ENCODE results near the gene FKRP. TPM values are rescaled to one million over a fixed set of nuclear protein-coding genes. Genes with fewer than 3 reads are reported as not detected.

Gene FKRP
- total RNA-seq, 2 experiments from 2014 or later, result 12.1 to 16.2 TPM

GRCh38 chr19:46713781-46714443 lies 31.9 kb upstream of the FKRP start:
- peak; percentile 42 for ATAC-seq
- POLR2A ChIA-PET, result interaction anchor here (0.5 to 0.9 kb wide), 6 partner anchors 17 to 1071 kb away, joined by 3 to 6 read pairs (median 4); partner anchors contain the start of gene CALM3

GRCh38 chr19:46714444-46715106 lies 31.3 kb upstream of the FKRP start:
- POLR2A ChIA-PET, result interaction anchor here (0.6 to 0.9 kb wide), 2 partner anchors 17 to 108 kb away, joined by 3 to 4 read pairs; no protein-coding TSS in a partner anchor
- ATAC-seq, result peak; percentile 40
- peaks cover 20% of the 10 kb centered on the region for H3K36me3 Mint-ChIP-seq (ENCODE audit: low read depth)
- peaks cover 38% of the 10 kb centered on the region for H3K4me1 Mint-ChIP-seq
- CTCF ChIA-PET, result interaction anchor here (0.8 to 4.0 kb wide), 12 partner anchors 10 to 185 kb away, joined by 3 to 21 read pairs (median 4); partner anchors contain the start of genes CALM3 and DACT3
- intact Hi-C loops (cut with DNase I, micrococcal nuclease), result loop anchor here (1.0 to 10.0 kb wide), 6 partner anchors 33 to 630 kb away; partner anchors contain the start of genes DHX34 (in 1 of the 2), FKRP (in 1 of the 2), STRN4 (in 1 of the 2) and TMEM160 (in 1 of the 2)
- no peaks in the 10 kb centered on the region for H3K9me3 Mint-ChIP-seq (ENCODE audit: low read depth)
- H3K4me3 Mint-ChIP-seq, result peak overlapping the region; percentile 94
- DNase-seq, result peak; percentile 78
- H3K27ac Mint-ChIP-seq, result peak overlapping the region; percentile 92
- H3K27me3 Mint-ChIP-seq, result no peaks in the 10 kb centered on the region

More at GRCh38 chr19:46713781-46714443, 31.9 kb upstream of the FKRP start:
- intact Hi-C loops (cut with DNase I, micrococcal nuclease), result loop anchor here (1.0 to 10.0 kb wide), 4 partner anchors 33 to 631 kb away; partner anchors contain the start of genes DHX34 (in 1 of the 2), FKRP (in 1 of the 2) and STRN4 (in 1 of the 2)
- H3K4me3 Mint-ChIP-seq, result peak overlapping the region; percentile 94
- CTCF ChIA-PET, result interaction anchor here (0.6 to 4.0 kb wide), 12 partner anchors 9 to 244 kb away, joined by 3 to 21 read pairs (median 4); partner anchors contain the start of gene DACT3
- no peaks in the 10 kb centered on the region for H3K9me3 Mint-ChIP-seq (ENCODE audit: low read depth)
- H3K27ac Mint-ChIP-seq, result peak overlapping the region; percentile 94
- H3K4me1 Mint-ChIP-seq, result peaks cover 32% of the 10 kb centered on the region
- peak; percentile 85 for DNase-seq
- peaks cover 20% of the 10 kb centered on the region for H3K36me3 Mint-ChIP-seq (ENCODE audit: low read depth)
- H3K27me3 Mint-ChIP-seq, result no peaks in the 10 kb centered on the region

- ATAC-seq (no peak), DNase-seq (peak; percentile 36)
- POLR2A ChIA-PET, result no interaction called here
- CTCF ChIA-PET, result interaction anchor here (0.8 to 4.0 kb wide), 6 partner anchors 11 to 186 kb away, joined by 3 to 21 read pairs (median 4); partner anchors contain the start of gene CALM3
- H3K9me3 Mint-ChIP-seq (ENCODE audit: low read depth), result no peaks in the 10 kb centered on the region
- intact Hi-C loops (cut with DNase I, micrococcal nuclease), result loop anchor here (2.0 to 10.0 kb wide), 4 partner anchors 71 to 629 kb away; partner anchors contain the start of genes DHX34 (in 1 of the 2), TMEM160 (in 1 of the 2) and ZC3H4 (in 1 of the 2)
- H3K4me1 Mint-ChIP-seq, result peaks cover 40% of the 10 kb centered on the region
- no peaks in the 10 kb centered on the region for H3K27me3 Mint-ChIP-seq
- peaks cover 19% of the 10 kb centered on the region for H3K36me3 Mint-ChIP-seq (ENCODE audit: low read depth)
- peak overlapping the region; percentile 94 for H3K4me3 Mint-ChIP-seq
- H3K27ac Mint-ChIP-seq, result peak overlapping the region; percentile 92
Measured at GRCh38 chr19:46715620-46715974, 30.3 kb upstream of the FKRP start.

- Mint-ChIP-seq H3K9me3 (ENCODE audit: low read depth) (no peaks in the 10 kb centered on the region), H3K4me1 (peaks cover 40% of the 10 kb centered on the region), H3K27ac (peak overlapping the region; percentile 95), H3K27me3 (no peaks in the 10 kb centered on the region), H3K36me3 (ENCODE audit: low read depth) (peaks cover 18% of the 10 kb centered on the region), H3K4me3 (peak overlapping the region; percentile 94)
- POLR2A ChIA-PET, result no interaction called here
- DNase-seq (peak; percentile 56), ATAC-seq (no peak)
- intact Hi-C loops (cut with DNase I, micrococcal nuclease), result loop anchor here (2.0 to 10.0 kb wide), 5 partner anchors 15 to 629 kb away; partner anchors contain the start of genes DHX34 (in 1 of the 2), TMEM160 (in 1 of the 2) and ZC3H4 (in 1 of the 2)
- CTCF ChIA-PET, result interaction anchor here (0.9 to 4.0 kb wide), 5 partner anchors 11 to 187 kb away, joined by 3 to 21 read pairs (median 4); no protein-coding TSS in a partner anchor
Measured at GRCh38 chr19:46715975-46716671, 29.7 kb upstream of the FKRP start.

GRCh38 chr19:46716672-46717033 lies 29.2 kb upstream of the FKRP start:
- Mint-ChIP-seq H3K27ac (peak overlapping the region; percentile 95), H3K4me3 (peak overlapping the region; percentile 94), H3K4me1 (peaks cover 40% of the 10 kb centered on the region), H3K9me3 (ENCODE audit: low read depth) (no peaks in the 10 kb centered on the region), H3K27me3 (no peaks in the 10 kb centered on the region), H3K36me3 (ENCODE audit: low read depth) (peaks cover 21% of the 10 kb centered on the region)
- ChIA-PET POLR2A (no interaction called here), CTCF (interaction anchor here (0.9 to 4.0 kb wide), 2 partner anchors 14 to 37 kb away, joined by 4 to 17 read pairs; no protein-coding TSS in a partner anchor)
- ATAC-seq (no peak), DNase-seq (no peak)
- intact Hi-C loops (cut with DNase I, micrococcal nuclease), result loop anchor here (1.0 to 10.0 kb wide), 10 partner anchors 14 to 628 kb away; partner anchors contain the start of genes CALM3 (in 1 of the 2), CCDC9 (in 1 of the 2), DACT3 (in 1 of the 2) and DHX34 (in 1 of the 2)

- Mint-ChIP-seq H3K36me3 (ENCODE audit: low read depth) (peaks cover 23% of the 10 kb centered on the region), H3K27me3 (no peaks in the 10 kb centered on the region), H3K4me3 (peak within 1 kb of the TSS; percentile 94), H3K4me1 (peaks cover 40% of the 10 kb centered on the region), H3K9me3 (ENCODE audit: low read depth) (no peaks in the 10 kb centered on the region), H3K27ac (peak within 1 kb of the TSS; percentile 95)
- CTCF ChIA-PET, result no interaction called here
- POLR2A ChIA-PET, result no interaction called here
- ATAC-seq (peak; percentile 66), DNase-seq (peak; percentile 95)
- intact Hi-C loops (cut with DNase I, micrococcal nuclease), result loop anchor here (1.0 to 10.0 kb wide), 10 partner anchors 14 to 628 kb away; partner anchors contain the start of genes CALM3 (in 1 of the 2), CCDC9 (in 1 of the 2), DACT3 (in 1 of the 2) and DHX34 (in 1 of the 2)
Measured at GRCh38 chr19:46717034-46717715, 28.7 kb upstream of the FKRP start, which contains the start of gene PRKD2. TSS of gene PRKD2 (minus strand) at chr19:46717114. CDS start at chr19:46716370, 744 bp downstream.

GRCh38 chr19:46717716-46718143 lies 28.1 kb upstream of the FKRP start:
- peak; percentile 54 for DNase-seq
- peak overlapping the region; percentile 95 for H3K27ac Mint-ChIP-seq
- intact Hi-C loops (cut with DNase I, micrococcal nuclease), result loop anchor here (1.0 to 10.0 kb wide), 10 partner anchors 13 to 627 kb away; partner anchors contain the start of genes CALM3 (in 1 of the 2), CCDC9 (in 1 of the 2), DACT3 (in 1 of the 2) and DHX34 (in 1 of the 2)

GRCh38 chr19:46718157-46718933 lies 27.5 kb upstream of the FKRP start:
- intact Hi-C loops (cut with DNase I, micrococcal nuclease), result loop anchor here in 1 of 2 experiments (5.0 to 10.0 kb wide), 3 partner anchors 329 to 626 kb away; partner anchors contain the start of genes DHX34, TMEM160 and ZC3H4
- POLR2A ChIA-PET, result no interaction called here

More at GRCh38 chr19:46717716-46718143, 28.1 kb upstream of the FKRP start:
- H3K4me3 Mint-ChIP-seq, result peak overlapping the region; percentile 94
- no peaks in the 10 kb centered on the region for H3K27me3 Mint-ChIP-seq
- no peaks in the 10 kb centered on the region for H3K9me3 Mint-ChIP-seq (ENCODE audit: low read depth)
- peaks cover 23% of the 10 kb centered on the region for H3K36me3 Mint-ChIP-seq (ENCODE audit: low read depth)
- ChIA-PET POLR2A (no interaction called here), CTCF (interaction anchor here (0.5 to 1.0 kb wide), 3 partner anchors 12 to 31 kb away, joined by 3 to 5 read pairs (median 4); no protein-coding TSS in a partner anchor)
- H3K4me1 Mint-ChIP-seq, result peaks cover 35% of the 10 kb centered on the region
- ATAC-seq, result peak; percentile 42

GRCh38 chr19:46718934-46719622 lies 26.8 kb upstream of the FKRP start:
- peaks cover 29% of the 10 kb centered on the region for H3K4me1 Mint-ChIP-seq
- peak overlapping the region; percentile 94 for H3K4me3 Mint-ChIP-seq
- H3K27ac Mint-ChIP-seq, result peak overlapping the region; percentile 95
- CTCF ChIA-PET, result no interaction called here
- H3K9me3 Mint-ChIP-seq (ENCODE audit: low read depth), result no peaks in the 10 kb centered on the region
- peaks cover 23% of the 10 kb centered on the region for H3K36me3 Mint-ChIP-seq (ENCODE audit: low read depth)
- DNase-seq, result no peak
- ATAC-seq, result no peak
- intact Hi-C loops (cut with DNase I, micrococcal nuclease), result loop anchor here in 1 of 2 experiments (5.0 to 10.0 kb wide), 3 partner anchors 328 to 626 kb away; partner anchors contain the start of genes DHX34, TMEM160 and ZC3H4
- POLR2A ChIA-PET, result interaction anchor here (0.7 kb wide), 1 partner anchor 10 kb away, joined by 3 read pairs; no protein-coding TSS in a partner anchor
- H3K27me3 Mint-ChIP-seq, result no peaks in the 10 kb centered on the region

More at GRCh38 chr19:46718157-46718933, 27.5 kb upstream of the FKRP start:
- Mint-ChIP-seq H3K4me1 (peaks cover 34% of the 10 kb centered on the region), H3K27me3 (no peaks in the 10 kb centered on the region), H3K4me3 (peak overlapping the region; percentile 94), H3K27ac (peak overlapping the region; percentile 95), H3K9me3 (ENCODE audit: low read depth) (no peaks in the 10 kb centered on the region), H3K36me3 (ENCODE audit: low read depth) (peaks cover 23% of the 10 kb centered on the region)
- DNase-seq (peak; percentile 71), ATAC-seq (peak; percentile 16)
- CTCF ChIA-PET, result interaction anchor here (0.5 to 1.0 kb wide), 3 partner anchors 11 to 31 kb away, joined by 3 to 5 read pairs (median 4); no protein-coding TSS in a partner anchor
